Measurements from ENCODE around the gene FAU.

Gene FAU

GRCh38 chr11:65163684-65164083 is 41.8 kb upstream of the FAU start:
- no peak for DNase-seq (ENCODE audit: low read depth)
- H3K4me3 ChIP-seq (replicated peaks; ENCODE audit: low read depth, low read length): no peak overlapping the region
- TF ChIP-seq CTCF (IDR thresholded peaks at IDR 0.05; ENCODE audit: low read length, missing control alignments): no peak

- DNase-seq (ENCODE audit: low read depth): no peak
- no peak for TF ChIP-seq CTCF (IDR thresholded peaks at IDR 0.05; ENCODE audit: low read length, missing control alignments)
- H3K4me3 ChIP-seq (replicated peaks; ENCODE audit: low read depth, low read length): no peak overlapping the region
Measured at GRCh38 chr11:65160643-65161042, 38.7 kb upstream of the FAU start.

- no peak for DNase-seq (ENCODE audit: low read depth)
- no peak for TF ChIP-seq CTCF (IDR thresholded peaks at IDR 0.05; ENCODE audit: low read length, missing control alignments)
- no peak overlapping the region for H3K4me3 ChIP-seq (replicated peaks; ENCODE audit: low read depth, low read length)
Measured at GRCh38 chr11:65159012-65159411, 37.1 kb upstream of the FAU start.

- no peak for TF ChIP-seq CTCF (IDR thresholded peaks at IDR 0.05; ENCODE audit: low read length, missing control alignments)
- DNase-seq (ENCODE audit: low read depth): no peak
- no peak overlapping the region for H3K4me3 ChIP-seq (replicated peaks; ENCODE audit: low read depth, low read length)
Measured at GRCh38 chr11:65157336-65157735, 35.4 kb upstream of the FAU start.

- no peak for DNase-seq (ENCODE audit: low read depth)
- TF ChIP-seq CTCF (IDR thresholded peaks at IDR 0.05; ENCODE audit: low read length, missing control alignments): no peak
- no peak overlapping the region for H3K4me3 ChIP-seq (replicated peaks; ENCODE audit: low read depth, low read length)
Measured at GRCh38 chr11:65156926-65157325, 35.0 kb upstream of the FAU start.

- no peak for TF ChIP-seq CTCF (IDR thresholded peaks at IDR 0.05; ENCODE audit: low read length, missing control alignments)
- H3K4me3 ChIP-seq (replicated peaks; ENCODE audit: low read depth, low read length): no peak overlapping the region
- DNase-seq (ENCODE audit: low read depth): no peak
Measured at GRCh38 chr11:65156256-65156655, 34.3 kb upstream of the FAU start.

- H3K4me3 ChIP-seq (replicated peaks; ENCODE audit: low read depth, low read length): no peak overlapping the region
- DNase-seq (ENCODE audit: low read depth): no peak
- no peak for TF ChIP-seq CTCF (IDR thresholded peaks at IDR 0.05; ENCODE audit: low read length, missing control alignments)
Measured at GRCh38 chr11:65152122-65152521, 30.2 kb upstream of the FAU start.

Measured in fibroblast of pulmonary artery (primary cell).